ENCODE measurements around the gene ADAM12.

- TF ChIP-seq CTCF (IDR thresholded peaks at IDR 0.05; ENCODE audit: borderline replicate concordance, extremely low read depth, low read length, poor library complexity, severe bottlenecking) (no peak), EZH2 (IDR thresholded peaks at IDR 0.05; ENCODE audit: borderline replicate concordance, low read depth, low read length, severe bottlenecking) (no peak)
Measured at GRCh38 chr10:126423732-126424491, 35.6 kb upstream of the ADAM12 start.
